NOMO-1 (cell line): ENCODE measurements around the gene PIGQ.

ENCODE experiments used
- DNase-seq, 2 experiments: peaks; one replicate each; lab custom pipeline; 2025; ENCODE audit not compliant: unreplicated experiment in 2 of 2; lab: John Stamatoyannopoulos, UW

The PIGQ gene

DNA sequence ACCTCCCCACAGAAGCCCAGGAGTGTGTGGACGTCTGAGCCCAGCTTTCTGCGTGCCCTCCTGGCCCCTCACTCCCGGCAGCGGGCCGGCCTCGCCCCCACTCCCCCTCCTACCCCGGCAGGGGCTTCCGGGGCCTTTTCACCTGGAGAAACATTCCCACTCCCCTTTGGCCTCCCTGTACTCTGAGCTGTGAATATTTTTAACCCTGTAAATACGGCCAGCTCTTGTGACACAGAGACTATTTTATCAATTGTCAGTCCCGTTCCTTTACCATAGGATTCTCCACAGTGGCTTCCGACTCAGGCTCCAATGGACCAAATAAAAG is 15.5 kb upstream of the PIGQ start:
- DNase-seq = no peak

DNA sequence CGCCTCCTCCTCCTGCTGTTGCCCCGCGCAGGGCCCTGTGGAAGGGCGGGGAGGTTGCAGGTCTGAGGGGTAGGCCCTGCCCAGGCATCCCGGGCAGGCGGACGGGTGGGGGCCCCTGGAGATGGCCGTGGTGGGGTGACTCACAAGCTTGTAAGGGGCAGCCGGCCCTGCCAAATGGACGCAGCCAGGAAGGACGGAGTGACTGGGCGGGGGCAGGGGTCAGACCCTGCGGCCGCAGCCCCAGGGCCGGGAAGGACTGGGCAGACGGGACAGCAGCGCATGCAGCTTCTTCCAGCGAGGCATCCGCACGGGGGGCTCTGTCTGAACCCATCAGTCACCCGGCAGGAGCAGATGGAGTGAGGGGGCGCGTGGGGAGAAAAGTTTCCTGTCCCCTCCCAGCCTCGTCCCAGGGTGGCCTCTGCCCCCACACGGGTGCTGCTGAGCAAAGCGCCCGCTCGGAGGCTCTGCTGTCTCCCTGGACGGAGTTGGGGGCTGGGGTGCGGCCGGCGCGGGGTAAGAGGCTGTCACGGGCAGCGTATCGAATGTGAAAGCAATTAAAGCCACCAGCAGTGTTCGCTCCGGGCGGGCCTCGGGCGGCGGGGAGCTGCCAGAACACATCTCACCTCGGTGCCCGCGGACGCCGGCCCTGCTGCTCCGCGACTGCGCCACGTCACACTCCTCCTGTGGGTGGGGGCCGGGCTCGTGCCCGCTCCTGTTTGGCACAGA is 15.0 kb upstream of the PIGQ start:
- no peak for DNase-seq

DNA sequence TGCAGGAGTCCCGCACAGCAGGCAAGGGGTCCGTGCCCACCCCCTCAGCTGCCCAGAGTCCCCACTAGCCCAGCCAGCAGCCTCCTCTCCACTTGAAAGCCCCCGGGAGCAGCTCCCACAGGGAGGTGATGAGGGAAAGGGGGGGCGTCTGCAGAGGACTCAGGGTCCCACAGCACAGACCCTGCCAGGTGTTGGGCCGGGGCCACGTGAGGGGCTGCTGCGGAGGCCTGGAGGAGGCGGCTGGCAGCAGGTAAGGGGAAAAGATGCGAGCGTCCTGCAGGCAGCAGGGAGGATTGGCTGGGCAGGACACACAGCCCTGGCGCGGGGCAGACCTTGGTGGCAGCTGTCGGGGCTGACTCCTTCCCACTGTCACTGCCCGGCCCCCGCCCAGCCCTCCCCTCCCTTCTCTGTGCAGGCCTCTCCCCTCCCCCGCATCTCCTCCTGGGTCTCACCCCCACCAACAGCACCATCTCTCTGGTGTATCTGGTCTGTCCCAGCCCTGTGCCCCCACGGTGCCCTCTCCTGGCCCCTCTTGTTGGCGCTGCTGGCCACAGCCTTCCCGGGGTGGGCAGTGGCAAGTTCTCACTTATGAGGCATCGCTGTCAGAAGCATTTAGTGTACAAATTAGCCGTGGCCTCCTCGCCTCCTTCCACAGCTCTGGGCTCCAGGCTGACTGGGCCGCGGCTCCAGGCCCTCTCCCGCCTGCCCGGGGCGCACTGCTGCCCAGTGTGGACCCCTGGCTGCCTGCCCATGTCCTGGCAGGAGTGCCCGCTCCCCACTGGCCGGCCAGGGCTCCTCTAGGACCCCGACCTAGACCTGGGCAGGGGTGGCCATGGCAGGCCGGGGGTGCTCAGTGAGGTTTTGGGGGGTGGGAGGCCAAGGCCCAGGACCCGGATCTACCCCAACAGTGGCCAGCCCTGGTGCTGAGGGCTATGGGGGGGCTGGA is 14.0 kb upstream of the PIGQ start:
- no peak for DNase-seq

DNA sequence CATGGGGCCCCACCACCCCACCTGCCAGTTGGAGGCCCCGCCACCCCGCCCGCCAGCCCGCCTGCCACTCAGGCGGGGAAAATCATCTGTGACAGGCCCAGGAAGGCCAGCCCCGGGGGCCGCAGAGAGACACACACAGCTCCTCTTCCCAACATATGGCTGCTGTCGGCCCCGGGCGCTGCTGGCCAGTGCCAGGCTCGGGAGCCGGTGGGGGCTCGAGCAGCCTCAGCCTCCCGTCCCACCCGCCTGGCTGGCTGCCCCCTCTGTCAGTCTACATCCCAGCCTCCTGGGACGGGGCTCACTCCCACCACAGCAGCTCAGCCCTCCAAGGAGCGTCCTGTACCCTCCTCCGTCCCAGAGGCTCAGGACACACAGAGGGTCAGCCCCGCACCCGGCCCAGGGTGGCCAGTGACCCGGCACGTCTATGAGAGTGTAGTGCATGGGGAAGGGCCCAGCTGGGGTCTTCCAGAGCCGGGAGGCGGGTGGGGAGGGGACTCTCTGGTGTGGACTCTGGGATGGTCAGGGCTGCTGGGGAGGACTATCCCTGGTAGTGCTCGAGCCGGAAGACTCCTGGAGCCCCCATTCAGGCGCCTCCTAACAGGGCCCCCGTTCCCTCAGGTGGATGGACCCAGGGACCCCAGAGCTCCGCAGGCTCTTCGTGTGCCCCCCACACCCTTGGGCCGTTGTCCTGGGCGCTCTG is 13.1 kb upstream of the PIGQ start:
- DNase-seq = no peak

DNA sequence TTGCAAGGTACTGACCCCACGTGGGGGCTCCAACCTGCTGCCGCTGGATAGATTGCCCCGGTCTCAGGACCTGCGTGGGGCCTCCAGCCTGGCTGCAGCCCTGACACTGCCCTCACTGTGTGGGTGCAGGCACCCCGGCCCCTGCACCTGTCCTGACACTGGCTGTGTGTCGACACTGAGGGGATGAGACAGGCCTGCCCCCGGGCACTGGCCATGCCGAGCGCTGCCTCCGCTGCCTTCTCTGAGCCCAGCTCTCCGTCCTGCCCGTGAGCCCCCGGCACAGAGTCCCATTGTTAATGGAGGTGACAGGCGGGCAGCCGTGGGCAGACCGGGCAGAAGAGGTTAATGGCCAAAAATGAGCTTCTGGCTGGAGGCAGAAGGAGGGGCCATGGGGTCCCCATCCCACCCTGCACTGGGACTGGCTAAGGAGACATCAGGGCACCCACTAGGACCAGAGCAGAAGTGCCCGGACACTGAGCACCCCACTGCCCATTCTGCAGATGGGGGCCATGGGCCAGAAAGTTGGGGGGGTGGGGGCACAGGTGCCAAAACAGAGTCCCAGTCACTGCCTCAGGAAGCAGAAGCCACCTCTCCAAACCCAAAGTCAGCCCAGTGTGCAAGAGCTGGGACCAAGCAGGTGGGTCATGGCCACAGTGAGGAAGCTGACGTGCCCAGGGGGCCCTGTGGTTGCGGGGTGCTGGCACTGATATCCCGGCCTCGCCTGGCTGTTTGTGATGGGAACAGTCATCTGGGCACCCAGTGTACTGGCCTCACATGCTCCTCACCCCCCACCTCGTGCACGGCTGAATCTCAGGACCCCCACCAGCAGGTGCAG is 12.1 kb upstream of the PIGQ start:
- no peak for DNase-seq

DNA sequence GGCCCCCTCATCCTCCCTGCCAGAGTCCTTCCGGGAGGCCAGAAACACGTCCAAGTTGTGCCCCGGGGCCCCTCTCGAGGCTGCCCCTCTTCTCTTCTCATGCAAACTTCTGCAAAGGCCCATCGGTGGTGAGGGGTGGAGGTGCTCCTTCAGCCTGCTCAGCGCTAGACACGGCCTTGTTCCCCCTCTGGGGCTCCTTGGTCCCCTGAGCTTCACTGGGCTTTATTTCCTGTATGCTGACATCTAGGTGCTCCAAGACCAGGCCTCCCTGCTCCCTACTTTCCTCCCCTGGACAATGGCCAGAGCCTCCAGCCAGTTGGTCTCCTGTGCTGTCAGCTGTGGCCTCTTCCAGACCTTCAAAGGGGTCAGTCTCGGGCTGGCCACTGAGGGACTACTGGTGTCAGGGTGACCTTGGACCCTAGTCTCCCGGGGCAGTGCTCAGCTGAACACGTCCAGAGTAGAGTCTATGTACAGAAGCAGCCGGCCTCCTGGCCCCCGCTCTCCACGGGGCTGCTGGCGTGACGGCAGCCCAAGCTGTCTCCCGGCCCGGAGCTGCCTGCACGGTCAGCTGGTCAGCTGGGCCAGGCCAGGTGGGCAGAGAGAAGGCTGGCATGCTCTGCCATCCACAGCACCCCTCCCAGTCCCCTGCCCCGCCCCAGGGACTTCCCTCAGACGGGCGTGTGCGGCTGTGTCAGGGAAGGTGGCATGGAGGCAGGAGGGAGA is 11.3 kb upstream of the PIGQ start:
- DNase-seq = no peak

DNA sequence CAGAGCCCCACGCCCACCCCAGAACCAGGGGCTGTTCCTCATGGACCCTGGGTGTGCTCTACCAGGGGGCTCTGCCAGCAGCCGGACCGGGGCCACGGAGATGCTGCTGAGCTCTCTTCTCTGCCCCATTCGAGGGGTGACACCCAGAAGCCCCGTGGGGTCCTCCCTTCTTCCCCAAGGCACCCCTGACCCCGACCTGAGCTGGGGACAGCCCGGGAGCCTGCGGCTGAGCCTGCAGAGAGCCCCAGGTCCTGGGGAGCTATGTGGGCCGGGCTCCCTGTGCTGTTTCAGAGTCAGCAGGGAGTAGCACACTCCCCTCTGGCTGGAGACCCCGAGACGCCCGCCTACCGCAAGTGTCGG is 10.8 kb upstream of the PIGQ start:
- DNase-seq = no peak

DNA sequence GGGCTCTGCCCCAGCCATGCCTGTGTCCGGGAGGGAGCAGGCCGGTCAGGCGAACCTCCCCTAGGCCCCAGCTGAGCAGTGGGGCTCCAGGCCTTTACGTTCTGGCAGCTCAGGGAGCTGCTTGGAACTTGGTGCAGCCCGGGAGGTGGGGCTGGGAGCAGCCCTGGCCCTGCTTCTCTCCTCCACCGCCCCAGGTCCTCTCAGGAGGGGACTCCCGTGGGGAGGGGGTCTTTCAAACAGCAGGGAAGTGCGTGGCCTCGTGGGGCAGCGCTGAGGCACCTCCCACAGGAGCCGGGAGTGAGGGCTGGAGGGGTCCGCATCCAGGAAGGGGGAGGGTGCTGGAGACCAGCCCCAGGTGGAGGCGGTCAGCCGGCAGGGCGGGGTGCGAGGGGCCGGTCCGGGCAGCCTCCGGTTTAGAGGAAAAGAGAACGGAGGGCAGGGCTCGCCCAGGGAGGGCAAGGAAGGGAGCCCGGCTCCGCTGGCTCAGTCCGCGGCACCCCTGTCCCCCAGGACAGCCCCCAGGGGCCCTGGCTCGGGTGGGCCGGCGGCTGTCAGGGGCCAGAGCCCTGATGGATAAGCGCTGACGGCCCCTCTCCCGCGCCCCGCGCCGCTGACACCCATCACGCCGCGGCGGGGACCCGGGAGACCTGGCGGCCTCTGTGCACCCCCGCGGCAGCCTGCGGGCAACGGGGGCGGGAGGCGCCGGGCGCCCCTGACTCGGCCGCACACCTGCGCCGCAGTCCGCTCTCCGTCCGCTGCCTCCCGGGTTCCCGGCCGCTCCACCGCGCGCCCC is 10.2 kb upstream of the PIGQ start:
- DNase-seq = no peak

DNA sequence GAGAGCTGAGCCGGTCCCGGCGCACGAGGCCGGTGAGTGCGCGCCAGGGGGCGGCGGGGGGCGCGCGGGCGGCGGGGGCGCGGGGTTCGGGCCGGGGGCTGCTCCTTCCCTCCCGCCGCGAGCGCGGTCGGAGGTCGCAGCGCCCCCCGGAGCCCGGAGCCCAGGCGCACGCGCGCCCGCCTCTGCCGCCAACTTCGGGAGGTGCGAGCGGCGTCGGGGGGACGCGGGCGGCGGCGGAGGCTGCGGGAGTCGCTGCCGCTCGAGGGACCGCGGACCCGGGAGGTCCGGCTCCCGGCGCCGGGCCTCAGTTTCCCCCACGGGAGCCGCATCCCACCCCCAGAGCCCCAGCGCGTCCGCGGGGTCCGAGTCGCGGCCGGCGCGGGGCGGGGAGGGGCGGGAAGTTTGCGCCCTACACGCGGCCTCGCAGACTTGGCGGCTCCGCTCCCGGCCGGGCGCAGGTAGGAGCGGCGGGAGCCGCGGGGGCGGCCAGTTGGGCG is 9.5 kb upstream of the PIGQ start, which contains the start of gene PRR35:
TSS of gene PRR35 (plus strand) at position 191 of the 497 bp plus-strand sequence. CDS start 2,901 bp downstream, outside the sequence.
- no peak for DNase-seq

DNA sequence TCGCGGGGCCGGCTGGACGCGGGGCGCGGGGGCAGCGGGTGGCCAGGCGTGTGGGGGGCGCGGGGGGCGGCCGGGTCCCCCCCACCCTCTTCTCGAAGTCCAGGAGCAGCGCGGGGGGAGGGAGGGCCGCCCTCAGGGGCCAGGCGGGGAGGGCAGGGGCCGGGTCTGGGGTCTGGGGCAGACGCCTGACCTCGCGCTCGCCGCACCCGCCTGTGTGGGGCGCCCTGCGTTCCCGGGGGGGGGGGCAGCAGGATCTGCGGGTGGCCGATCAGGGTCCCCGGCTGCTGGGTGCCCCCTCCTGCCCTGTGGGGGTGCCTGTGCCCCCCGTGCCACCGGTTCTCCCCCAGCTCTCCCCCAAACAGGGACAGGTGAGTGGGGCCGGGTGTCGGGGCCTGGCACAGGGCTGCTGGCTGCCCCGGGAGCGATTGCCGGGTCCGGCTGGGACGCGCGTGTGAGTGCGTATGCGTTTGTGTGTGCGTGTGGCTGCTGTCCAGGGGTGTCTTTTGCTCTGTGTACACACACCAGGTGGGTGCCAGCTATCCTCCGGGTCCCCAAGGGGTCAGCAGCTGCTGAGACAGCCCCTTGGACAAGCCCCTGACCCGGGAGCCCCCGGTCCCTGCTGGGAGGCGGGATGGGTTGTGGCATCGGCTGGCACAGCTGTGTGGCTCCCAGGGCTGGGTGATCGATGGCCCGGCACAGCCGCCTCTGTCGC is 8.9 kb upstream of the PIGQ start:
- no peak for DNase-seq

DNA sequence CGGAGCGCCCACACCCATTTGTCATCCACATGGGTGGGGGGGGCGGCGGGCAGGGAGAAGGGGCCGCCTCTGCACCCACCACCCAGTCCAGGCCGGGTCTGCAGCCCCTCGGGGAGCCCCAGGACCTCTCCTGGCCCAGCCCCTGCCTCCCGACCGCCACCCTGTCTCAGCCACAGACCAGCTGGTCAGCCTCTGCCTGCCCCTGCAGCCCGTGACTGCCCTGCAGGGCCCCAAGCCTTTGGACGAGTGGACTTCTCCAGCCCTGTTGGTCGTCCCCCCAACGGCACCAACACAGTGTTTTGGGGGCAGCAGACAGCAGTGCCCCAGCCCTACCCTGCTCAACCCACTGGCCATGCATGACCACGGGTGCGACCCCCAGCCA is 8.4 kb upstream of the PIGQ start:
- no peak for DNase-seq

DNA sequence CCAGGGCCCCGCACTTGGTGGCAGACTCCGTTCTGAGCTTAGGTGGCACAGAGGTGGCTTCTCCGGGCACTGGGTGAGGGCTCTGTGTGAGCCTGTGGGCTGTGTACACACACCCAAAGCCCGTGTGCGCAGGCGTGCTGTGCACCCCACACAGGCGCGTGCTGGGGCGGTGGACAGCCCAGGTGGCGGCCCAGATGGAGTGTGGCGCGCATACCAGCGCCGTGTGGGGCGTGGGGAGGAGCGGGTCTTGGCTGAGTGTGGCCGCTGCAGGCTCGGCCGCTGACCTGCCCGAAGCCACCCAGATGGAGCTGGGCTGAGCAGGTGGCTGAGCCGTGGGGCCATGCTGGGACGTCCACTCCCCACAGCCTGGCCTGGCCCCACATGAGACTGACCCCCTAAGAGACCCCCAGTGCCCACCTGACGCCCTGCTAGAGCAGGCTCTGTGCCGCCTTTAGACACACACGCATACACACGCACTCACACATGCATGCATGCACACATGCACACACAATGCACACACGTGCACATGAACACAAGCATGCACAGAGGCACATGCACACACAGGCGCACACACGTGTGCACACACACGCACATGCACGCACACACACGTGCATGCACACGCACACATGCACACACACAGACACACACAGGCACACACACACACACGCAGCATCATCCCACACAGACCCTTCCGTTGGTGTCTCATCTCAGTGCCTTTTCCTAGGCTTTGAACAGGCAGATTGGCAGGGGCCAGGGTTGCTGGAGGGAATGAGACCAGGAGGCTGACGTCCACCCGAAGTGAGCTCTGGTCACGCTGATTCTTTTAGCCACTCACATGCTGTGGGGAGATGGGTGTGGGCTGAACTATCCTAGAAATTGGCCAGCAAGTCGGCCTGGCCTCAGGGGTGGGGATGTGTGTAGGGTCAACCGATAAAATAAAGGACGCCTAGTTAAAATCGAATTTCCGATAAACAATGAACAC is 7.5 kb upstream of the PIGQ start:
- DNase-seq = no peak

DNA sequence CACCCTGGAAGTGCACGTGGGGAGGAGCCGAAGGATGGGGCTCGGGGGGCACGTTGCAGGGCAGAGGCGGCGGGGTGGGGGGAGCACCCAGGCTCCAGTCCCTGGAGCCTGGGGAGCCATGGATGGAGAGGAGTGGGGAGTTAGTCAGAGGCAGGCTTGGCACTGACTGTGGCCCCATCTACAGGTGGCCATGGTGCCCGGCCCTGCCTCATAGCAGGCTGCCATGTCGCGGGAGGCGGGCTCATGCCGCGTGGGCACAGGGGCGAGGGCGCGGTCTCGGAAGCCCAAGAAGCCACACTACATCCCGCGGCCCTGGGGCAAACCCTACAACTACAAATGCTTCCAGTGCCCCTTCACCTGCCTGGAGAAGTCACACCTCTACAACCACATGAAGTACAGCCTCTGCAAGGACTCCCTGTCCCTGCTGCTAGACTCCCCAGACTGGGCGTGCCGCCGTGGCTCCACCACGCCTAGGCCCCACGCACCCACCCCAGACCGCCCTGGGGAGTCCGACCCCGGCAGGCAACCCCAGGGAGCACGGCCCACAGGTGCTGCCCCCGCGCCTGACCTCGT is 6.6 kb upstream of the PIGQ start:
- DNase-seq = no peak

DNA sequence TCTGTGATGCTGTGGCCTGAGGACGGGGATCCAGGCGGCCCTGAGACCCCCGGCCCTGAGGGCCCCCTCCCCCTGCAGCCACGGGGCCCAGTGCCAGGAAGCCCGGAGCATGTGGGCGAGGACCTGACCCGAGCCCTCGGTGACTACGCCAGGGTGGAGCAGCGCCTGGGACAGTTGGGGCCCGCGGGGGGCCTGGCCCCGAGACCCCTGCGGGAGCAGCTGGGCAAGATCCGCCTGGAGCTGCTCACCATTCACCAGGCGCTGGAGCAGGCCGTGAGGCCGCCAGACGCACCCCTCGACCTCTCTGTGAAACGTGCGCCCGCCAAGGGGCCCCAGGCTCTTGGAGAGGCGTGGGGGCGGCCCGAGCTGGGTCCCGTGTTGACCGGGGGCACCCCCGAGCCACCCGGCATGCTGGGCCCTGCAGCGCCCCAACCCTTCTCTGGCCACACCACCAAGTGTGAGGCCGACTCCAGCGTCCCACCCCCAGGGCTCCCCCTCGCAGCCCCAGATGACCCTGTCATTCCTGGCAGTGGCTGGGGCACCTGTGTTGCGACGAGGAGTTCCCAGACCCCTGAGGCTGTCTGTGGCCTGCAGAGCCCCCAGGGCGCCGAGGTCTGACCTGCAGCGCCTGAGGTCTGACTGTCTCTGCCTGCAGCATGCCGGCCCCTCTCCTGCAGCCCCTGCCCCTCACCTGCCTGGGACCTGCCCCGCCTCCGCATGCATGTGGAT is 4.9 kb upstream of the PIGQ start:
- no peak for DNase-seq

DNA sequence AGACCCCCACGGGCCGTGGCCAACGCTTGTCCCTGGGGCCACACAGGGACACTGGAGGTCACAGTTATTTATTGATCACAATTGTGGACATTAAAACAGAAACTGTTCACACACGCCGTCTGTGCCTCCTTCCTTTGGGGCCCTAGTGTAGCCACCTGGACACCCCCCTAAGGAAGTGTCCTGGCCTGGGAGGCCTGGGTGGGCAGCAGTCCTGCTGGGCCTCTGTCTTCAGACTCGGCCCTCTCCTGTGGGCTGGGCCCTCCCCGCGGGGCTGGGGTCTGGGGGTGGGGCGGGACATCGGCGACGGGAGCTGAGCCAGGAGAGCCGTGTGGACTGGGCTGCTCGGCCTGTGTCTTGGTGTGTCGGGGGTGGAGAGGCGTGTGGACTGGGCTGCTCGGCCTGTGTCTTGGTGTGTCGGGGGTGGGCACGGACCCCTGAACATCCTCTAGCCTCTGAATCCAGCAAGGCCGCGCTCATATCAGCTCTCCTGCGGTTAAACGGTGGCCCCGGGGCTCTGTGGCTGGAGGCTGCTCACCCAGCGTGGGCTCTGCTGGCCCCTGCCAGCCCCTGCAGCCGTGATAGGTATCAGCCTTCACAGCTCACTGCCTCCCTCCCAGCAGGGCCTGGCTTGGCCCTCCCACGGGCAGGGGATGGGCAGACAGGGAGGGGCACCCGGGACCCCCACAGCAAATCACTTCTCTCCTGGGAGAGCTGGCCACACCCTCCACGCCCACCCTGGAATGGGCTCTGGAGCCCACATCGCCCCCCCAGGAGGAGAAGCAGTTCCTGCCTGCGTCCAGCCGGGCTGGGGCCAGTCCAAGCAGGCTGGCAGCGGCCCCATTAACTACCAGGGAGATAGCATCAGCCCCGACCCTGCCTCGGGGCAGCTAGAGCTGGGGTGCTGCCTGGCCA is 4.1 kb upstream of the PIGQ start:
- DNase-seq = no peak
